GM23338 (cell line): ENCODE results near the gene NIPAL1. TPM values are rescaled to one million over a fixed set of nuclear protein-coding genes. Genes with fewer than 3 reads are reported as not detected.

Source experiments
- ATAC-seq: fragments of 200-7000 bp; cut with Tn5 transposase; 3 replicates; pipeline ENCODE4 v1.9.1; 2020
- DNase-seq: peaks from one replicate; pipeline ENCODE4 v3.0.0-alpha.2; 2015; ENCODE audit warnings: low spot score
- H2AFZ ChIP-seq: fragments of 200-600 bp; sonication (generic); 2 replicates; pipeline ENCODE4 v1.8.0; 2016; ENCODE audit warnings: antibody characterized with exemption, mild to moderate bottlenecking, moderate library complexity
- H3F3A ChIP-seq: fragments of 200-600 bp; sonication (generic); replicated peaks from 2 replicates; pipeline ENCODE4 v1.8.0; 2017; ENCODE audit warnings: antibody characterized with exemption, mixed run types, low read depth
- H3K27ac ChIP-seq: fragments of 200-600 bp; sonication (generic); 2 replicates; pipeline ENCODE4 v1.6.1; 2016; ENCODE audit warnings: low read depth
- H3K27me3 ChIP-seq: fragments of 200-600 bp; sonication (generic); 2 replicates; pipeline ENCODE4 v1.8.0; 2016; ENCODE audit warnings: mild to moderate bottlenecking, mixed run types, moderate library complexity; ENCODE audit not compliant: insufficient read depth
- H3K36me3 ChIP-seq: fragments of 200-600 bp; sonication (generic); 2 replicates; pipeline ENCODE4 v1.8.0; 2016; ENCODE audit warnings: mild to moderate bottlenecking; ENCODE audit not compliant: insufficient read depth
- H3K4me1 ChIP-seq: fragments of 200-600 bp; sonication (generic); 2 replicates; pipeline ENCODE4 v1.8.0; 2016; ENCODE audit warnings: mild to moderate bottlenecking, moderate library complexity; ENCODE audit not compliant: insufficient read depth
- H3K4me2 ChIP-seq: fragments of 200-600 bp; sonication (generic); 2 replicates; pipeline ENCODE4 v1.7.1; 2017; ENCODE audit warnings: mixed run types
- H3K4me3 ChIP-seq: fragments of 200-600 bp; sonication (generic); 2 replicates; pipeline ENCODE4 v1.6.1; 2016; ENCODE audit warnings: mixed run types
- H3K79me2 ChIP-seq: fragments of 200-600 bp; sonication (generic); replicated peaks from 2 replicates; pipeline ENCODE4 v1.8.0; 2017; ENCODE audit warnings: mild to moderate bottlenecking; ENCODE audit not compliant: insufficient read depth
- H3K9me2 ChIP-seq: fragments of 200-600 bp; sonication (generic); 2 replicates; pipeline ENCODE4 v1.8.0; 2017; ENCODE audit not compliant: insufficient read depth
- H4K20me1 ChIP-seq: fragments of 200-600 bp; sonication (generic); replicated peaks from 2 replicates; pipeline ENCODE4 v1.8.0; 2017; ENCODE audit warnings: mild to moderate bottlenecking; ENCODE audit not compliant: insufficient read depth
- H3K27ac Mint-ChIP-seq: 2 replicates; pipeline ENCODE4 v1.8.0; 2020; ENCODE audit warnings: inconsistent platforms, mild to moderate bottlenecking, moderate library complexity, mixed read lengths
- H3K27me3 Mint-ChIP-seq: 3 replicates; pipeline ENCODE4 v1.8.0; 2022; ENCODE audit warnings: low read depth, mild to moderate bottlenecking, moderate library complexity, mixed read lengths, inconsistent platforms; ENCODE audit not compliant: insufficient read depth, poor library complexity
- H3K36me3 Mint-ChIP-seq: 3 replicates; pipeline ENCODE4 v1.8.0; 2021; ENCODE audit warnings: low read depth, mild to moderate bottlenecking, inconsistent platforms, moderate library complexity, mixed read lengths
- H3K4me1 Mint-ChIP-seq: 3 replicates; pipeline ENCODE4 v1.8.0; 2020; ENCODE audit warnings: mild to moderate bottlenecking, inconsistent platforms, mixed read lengths
- H3K4me3 Mint-ChIP-seq: 3 replicates; pipeline ENCODE4 v1.8.0; 2021; ENCODE audit warnings: moderate library complexity, mild to moderate bottlenecking, inconsistent platforms, mixed read lengths
- H3K9me3 Mint-ChIP-seq: 3 replicates; pipeline ENCODE4 v1.8.0; 2020; ENCODE audit warnings: moderate library complexity, mild to moderate bottlenecking, inconsistent platforms, mixed read lengths
- CREB1 ChIP-seq: fragments of 250-450 bp; sonication (Bioruptor Pico); IDR thresholded peaks from 2 replicates; pipeline ENCODE4 v1.5.0; 2020; ENCODE audit warnings: low read depth, mild to moderate bottlenecking, moderate library complexity
- EZH2 ChIP-seq: fragments of 200-600 bp; sonication (generic); IDR thresholded peaks from one replicate; pipeline ENCODE4 v1.8.0; 2017; ENCODE audit warnings: antibody characterized with exemption, mild to moderate bottlenecking, low read depth; ENCODE audit not compliant: unreplicated experiment
- EZH2phosphoT487 ChIP-seq: fragments of 200-600 bp; sonication (generic); IDR thresholded peaks from one replicate; pipeline ENCODE4 v1.8.1; 2018; ENCODE audit warnings: antibody characterized with exemption; ENCODE audit not compliant: unreplicated experiment
- JUNB ChIP-seq: IDR thresholded peaks from one replicate; pipeline ENCODE4 v1.6.1; 2016; ENCODE audit warnings: antibody characterized with exemption; ENCODE audit not compliant: unreplicated experiment
- NANOG ChIP-seq: IDR thresholded peaks from 2 replicates; pipeline ENCODE4 v1.6.1; 2016; ENCODE audit warnings: antibody characterized with exemption, borderline replicate concordance
- POLR2AphosphoS5 ChIP-seq: IDR thresholded peaks from 2 replicates; pipeline ENCODE4 v1.6.1; 2016; ENCODE audit warnings: antibody characterized with exemption, low read depth
- STAT1 ChIP-seq: IDR thresholded peaks from one replicate; pipeline ENCODE4 v1.6.1; 2016; ENCODE audit warnings: antibody characterized with exemption; ENCODE audit not compliant: unreplicated experiment
- ZNF114 ChIP-seq: fragments of 250-450 bp; sonication (Bioruptor Pico); IDR thresholded peaks from 2 replicates; pipeline ENCODE4 v1.5.0; 2020; ENCODE audit warnings: mild to moderate bottlenecking, moderate library complexity
- ZNF331 ChIP-seq: fragments of 250-450 bp; sonication (Bioruptor Pico); IDR thresholded peaks from 2 replicates; pipeline ENCODE4 v1.5.0; 2020; ENCODE audit warnings: low read depth, mild to moderate bottlenecking, moderate library complexity
- polyA plus RNA-seq: library from polyadenylated mRNA; unstranded; fragments of >200 nt; fragmentation: Nextera tagmentation; extraction: Ambion mirVana; gene quantifications from 2 replicates; pipeline ENCODE4 v1.2.1, GENCODE V29; 2016
- total RNA-seq: library from RNA; depleted of rRNA; stranded (reverse); fragments of >200 nt; shearing (Covaris generic); gene quantifications from 2 replicates; pipeline ENCODE4 v1.2.3, GENCODE V29; 2014
- TF ChIP-seq, protein P1 (sequence below): IDR thresholded peaks from one replicate; pipeline ENCODE4 v1.6.1; 2018; ENCODE audit warnings: antibody characterized with exemption; ENCODE audit not compliant: unreplicated experiment
- TF ChIP-seq, protein P2 (sequence below): IDR thresholded peaks from 2 replicates; pipeline ENCODE4 v1.6.1; 2016; ENCODE audit warnings: antibody characterized with exemption
- TF ChIP-seq, protein P3 (sequence below): fragments of 250-450 bp; sonication (Bioruptor Pico); IDR thresholded peaks from 2 replicates; pipeline ENCODE4 v1.5.0; 2020; ENCODE audit warnings: mild to moderate bottlenecking, moderate library complexity
- TF ChIP-seq, protein P4 (sequence below), 2 experiments: fragments of 200-600 bp in 1 of 2; sonication (generic) in 1 of 2; conservative IDR thresholded peaks; 2 replicates each; pipeline versions ENCODE4 v1.5.1 to v1.6.1; 2016 to 2017; ENCODE audit warnings: antibody characterized with exemption in 2 of 2, low read depth in 2 of 2, mild to moderate bottlenecking in 2 of 2, moderate library complexity in 1 of 2

The NIPAL1 gene
- total and polyA plus RNA-seq, 2 experiments from 2014 or later: 5.3 to 8.2 TPM

DNA sequence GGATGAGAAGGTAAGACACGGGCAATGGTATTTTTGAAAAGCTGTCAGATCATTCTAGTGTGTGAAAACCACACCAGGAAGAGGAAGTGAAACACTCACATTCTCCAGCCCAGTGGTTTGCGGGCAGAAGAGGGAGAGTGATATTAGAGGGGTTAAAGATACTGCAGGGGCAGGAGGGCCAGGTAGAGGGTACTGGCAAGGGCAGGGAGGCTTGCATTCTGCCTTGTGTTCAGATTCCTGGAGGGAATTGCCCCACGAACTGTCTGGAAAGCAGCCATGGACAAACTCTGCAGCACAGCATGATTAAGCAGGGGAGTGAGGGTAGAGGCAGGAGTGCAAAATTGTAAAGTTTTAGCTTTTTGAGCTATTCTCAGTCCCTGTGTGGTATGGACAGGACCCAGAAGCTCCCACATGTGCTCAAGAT, 30.9 kb downstream of the NIPAL1 start:
- no peak for TF ChIP-seq JUNB
- no peak for TF ChIP-seq POLR2AphosphoS5
- TF ChIP-seq ZNF114 (CRISPR knock-in tag): no peak
- no peak for TF ChIP-seq EZH2phosphoT487
- TF ChIP-seq, protein P1, sequence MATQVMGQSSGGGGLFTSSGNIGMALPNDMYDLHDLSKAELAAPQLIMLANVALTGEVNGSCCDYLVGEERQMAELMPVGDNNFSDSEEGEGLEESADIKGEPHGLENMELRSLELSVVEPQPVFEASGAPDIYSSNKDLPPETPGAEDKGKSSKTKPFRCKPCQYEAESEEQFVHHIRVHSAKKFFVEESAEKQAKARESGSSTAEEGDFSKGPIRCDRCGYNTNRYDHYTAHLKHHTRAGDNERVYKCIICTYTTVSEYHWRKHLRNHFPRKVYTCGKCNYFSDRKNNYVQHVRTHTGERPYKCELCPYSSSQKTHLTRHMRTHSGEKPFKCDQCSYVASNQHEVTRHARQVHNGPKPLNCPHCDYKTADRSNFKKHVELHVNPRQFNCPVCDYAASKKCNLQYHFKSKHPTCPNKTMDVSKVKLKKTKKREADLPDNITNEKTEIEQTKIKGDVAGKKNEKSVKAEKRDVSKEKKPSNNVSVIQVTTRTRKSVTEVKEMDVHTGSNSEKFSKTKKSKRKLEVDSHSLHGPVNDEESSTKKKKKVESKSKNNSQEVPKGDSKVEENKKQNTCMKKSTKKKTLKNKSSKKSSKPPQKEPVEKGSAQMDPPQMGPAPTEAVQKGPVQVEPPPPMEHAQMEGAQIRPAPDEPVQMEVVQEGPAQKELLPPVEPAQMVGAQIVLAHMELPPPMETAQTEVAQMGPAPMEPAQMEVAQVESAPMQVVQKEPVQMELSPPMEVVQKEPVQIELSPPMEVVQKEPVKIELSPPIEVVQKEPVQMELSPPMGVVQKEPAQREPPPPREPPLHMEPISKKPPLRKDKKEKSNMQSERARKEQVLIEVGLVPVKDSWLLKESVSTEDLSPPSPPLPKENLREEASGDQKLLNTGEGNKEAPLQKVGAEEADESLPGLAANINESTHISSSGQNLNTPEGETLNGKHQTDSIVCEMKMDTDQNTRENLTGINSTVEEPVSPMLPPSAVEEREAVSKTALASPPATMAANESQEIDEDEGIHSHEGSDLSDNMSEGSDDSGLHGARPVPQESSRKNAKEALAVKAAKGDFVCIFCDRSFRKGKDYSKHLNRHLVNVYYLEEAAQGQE: no peak
- no peak for TF ChIP-seq EZH2
- no peak for TF ChIP-seq ZNF331 (CRISPR knock-in tag)
- TF ChIP-seq, protein P2, sequence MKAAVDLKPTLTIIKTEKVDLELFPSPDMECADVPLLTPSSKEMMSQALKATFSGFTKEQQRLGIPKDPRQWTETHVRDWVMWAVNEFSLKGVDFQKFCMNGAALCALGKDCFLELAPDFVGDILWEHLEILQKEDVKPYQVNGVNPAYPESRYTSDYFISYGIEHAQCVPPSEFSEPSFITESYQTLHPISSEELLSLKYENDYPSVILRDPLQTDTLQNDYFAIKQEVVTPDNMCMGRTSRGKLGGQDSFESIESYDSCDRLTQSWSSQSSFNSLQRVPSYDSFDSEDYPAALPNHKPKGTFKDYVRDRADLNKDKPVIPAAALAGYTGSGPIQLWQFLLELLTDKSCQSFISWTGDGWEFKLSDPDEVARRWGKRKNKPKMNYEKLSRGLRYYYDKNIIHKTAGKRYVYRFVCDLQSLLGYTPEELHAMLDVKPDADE: no peak
- no peak for TF ChIP-seq STAT1
- no peak for TF ChIP-seq CREB1 (CRISPR knock-in tag)
- no peak for TF ChIP-seq NANOG
- TF ChIP-seq, protein P3, sequence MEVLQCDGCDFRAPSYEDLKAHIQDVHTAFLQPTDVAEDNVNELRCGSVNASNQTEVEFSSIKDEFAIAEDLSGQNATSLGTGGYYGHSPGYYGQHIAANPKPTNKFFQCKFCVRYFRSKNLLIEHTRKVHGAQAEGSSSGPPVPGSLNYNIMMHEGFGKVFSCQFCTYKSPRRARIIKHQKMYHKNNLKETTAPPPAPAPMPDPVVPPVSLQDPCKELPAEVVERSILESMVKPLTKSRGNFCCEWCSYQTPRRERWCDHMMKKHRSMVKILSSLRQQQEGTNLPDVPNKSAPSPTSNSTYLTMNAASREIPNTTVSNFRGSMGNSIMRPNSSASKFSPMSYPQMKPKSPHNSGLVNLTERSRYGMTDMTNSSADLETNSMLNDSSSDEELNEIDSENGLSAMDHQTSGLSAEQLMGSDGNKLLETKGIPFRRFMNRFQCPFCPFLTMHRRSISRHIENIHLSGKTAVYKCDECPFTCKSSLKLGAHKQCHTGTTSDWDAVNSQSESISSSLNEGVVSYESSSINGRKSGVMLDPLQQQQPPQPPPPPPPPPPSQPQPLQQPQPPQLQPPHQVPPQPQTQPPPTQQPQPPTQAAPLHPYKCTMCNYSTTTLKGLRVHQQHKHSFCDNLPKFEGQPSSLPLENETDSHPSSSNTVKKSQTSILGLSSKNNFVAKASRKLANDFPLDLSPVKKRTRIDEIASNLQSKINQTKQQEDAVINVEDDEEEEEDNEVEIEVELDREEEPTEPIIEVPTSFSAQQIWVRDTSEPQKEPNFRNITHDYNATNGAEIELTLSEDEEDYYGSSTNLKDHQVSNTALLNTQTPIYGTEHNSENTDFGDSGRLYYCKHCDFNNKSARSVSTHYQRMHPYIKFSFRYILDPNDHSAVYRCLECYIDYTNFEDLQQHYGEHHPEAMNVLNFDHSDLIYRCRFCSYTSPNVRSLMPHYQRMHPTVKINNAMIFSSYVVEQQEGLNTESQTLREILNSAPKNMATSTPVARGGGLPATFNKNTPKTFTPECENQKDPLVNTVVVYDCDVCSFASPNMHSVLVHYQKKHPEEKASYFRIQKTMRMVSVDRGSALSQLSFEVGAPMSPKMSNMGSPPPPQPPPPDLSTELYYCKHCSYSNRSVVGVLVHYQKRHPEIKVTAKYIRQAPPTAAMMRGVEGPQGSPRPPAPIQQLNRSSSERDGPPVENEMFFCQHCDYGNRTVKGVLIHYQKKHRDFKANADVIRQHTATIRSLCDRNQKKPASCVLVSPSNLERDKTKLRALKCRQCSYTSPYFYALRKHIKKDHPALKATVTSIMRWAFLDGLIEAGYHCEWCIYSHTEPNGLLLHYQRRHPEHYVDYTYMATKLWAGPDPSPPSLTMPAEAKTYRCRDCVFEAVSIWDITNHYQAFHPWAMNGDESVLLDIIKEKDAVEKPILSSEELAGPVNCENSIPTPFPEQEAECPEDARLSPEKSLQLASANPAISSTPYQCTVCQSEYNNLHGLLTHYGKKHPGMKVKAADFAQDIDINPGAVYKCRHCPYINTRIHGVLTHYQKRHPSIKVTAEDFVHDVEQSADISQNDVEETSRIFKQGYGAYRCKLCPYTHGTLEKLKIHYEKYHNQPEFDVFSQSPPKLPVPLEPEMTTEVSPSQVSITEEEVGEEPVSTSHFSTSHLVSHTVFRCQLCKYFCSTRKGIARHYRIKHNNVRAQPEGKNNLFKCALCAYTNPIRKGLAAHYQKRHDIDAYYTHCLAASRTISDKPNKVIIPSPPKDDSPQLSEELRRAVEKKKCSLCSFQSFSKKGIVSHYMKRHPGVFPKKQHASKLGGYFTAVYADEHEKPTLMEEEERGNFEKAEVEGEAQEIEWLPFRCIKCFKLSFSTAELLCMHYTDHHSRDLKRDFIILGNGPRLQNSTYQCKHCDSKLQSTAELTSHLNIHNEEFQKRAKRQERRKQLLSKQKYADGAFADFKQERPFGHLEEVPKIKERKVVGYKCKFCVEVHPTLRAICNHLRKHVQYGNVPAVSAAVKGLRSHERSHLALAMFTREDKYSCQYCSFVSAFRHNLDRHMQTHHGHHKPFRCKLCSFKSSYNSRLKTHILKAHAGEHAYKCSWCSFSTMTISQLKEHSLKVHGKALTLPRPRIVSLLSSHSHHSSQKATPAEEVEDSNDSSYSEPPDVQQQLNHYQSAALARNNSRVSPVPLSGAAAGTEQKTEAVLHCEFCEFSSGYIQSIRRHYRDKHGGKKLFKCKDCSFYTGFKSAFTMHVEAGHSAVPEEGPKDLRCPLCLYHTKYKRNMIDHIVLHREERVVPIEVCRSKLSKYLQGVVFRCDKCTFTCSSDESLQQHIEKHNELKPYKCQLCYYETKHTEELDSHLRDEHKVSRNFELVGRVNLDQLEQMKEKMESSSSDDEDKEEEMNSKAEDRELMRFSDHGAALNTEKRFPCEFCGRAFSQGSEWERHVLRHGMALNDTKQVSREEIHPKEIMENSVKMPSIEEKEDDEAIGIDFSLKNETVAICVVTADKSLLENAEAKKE (CRISPR knock-in tag): no peak
- TF ChIP-seq, protein P4, sequence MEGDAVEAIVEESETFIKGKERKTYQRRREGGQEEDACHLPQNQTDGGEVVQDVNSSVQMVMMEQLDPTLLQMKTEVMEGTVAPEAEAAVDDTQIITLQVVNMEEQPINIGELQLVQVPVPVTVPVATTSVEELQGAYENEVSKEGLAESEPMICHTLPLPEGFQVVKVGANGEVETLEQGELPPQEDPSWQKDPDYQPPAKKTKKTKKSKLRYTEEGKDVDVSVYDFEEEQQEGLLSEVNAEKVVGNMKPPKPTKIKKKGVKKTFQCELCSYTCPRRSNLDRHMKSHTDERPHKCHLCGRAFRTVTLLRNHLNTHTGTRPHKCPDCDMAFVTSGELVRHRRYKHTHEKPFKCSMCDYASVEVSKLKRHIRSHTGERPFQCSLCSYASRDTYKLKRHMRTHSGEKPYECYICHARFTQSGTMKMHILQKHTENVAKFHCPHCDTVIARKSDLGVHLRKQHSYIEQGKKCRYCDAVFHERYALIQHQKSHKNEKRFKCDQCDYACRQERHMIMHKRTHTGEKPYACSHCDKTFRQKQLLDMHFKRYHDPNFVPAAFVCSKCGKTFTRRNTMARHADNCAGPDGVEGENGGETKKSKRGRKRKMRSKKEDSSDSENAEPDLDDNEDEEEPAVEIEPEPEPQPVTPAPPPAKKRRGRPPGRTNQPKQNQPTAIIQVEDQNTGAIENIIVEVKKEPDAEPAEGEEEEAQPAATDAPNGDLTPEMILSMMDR (conservative IDR thresholded peaks at IDR 0.05; ENCODE audit: low read depth in 2 of 2): no peak
- H3K27me3 ChIP-seq: no peaks in the 10 kb centered on the region
- H3F3A ChIP-seq: 0 out of 2 replicates have a peak, but pooled peaks cover 5% of the 10 kb centered on the region
- DNase-seq (no peak), ATAC-seq (no peak)
- no peak overlapping the region for H3K4me3 Mint-ChIP-seq
- H3K4me1 Mint-ChIP-seq: peaks cover 15% of the 10 kb centered on the region
- no peak overlapping the region for H2AFZ ChIP-seq
- H3K4me1 ChIP-seq: peaks cover 11% of the 10 kb centered on the region; the same call in 1 of the 2 replicates
- no peaks in the 10 kb centered on the region for H4K20me1 ChIP-seq
- no peaks in the 10 kb centered on the region for H3K27me3 Mint-ChIP-seq
- no peaks in the 10 kb centered on the region; the same call in 2 of the 3 replicates for H3K36me3 Mint-ChIP-seq
- H3K4me2 ChIP-seq: no peak overlapping the region
- H3K27ac Mint-ChIP-seq: no peak overlapping the region
- H3K9me2 ChIP-seq: peaks cover 15% of the 10 kb centered on the region
- no peak overlapping the region for H3K4me3 ChIP-seq
- no peaks in the 10 kb centered on the region for H3K79me2 ChIP-seq
- H3K9me3 Mint-ChIP-seq: peaks cover 2% of the 10 kb centered on the region; the same call in 1 of the 3 replicates
- no peak overlapping the region for H3K27ac ChIP-seq
- no peaks in the 10 kb centered on the region; the same call in 1 of the 2 replicates for H3K36me3 ChIP-seq
